Stimulated activated naive CD8-positive, alpha-beta T cell treated with anti-CD3 and anti-CD28 coated beads, Interleukin-15, Interleukin-2, amounts not matched to agents 100 ng/mL and 50 ng/mL, for 24 hours (primary cell): ENCODE data around the gene CACNA1C.

ENCODE experiments used
- H3K27ac Mint-ChIP-seq: one replicate; pipeline ENCODE4 v1.8.0; 2021; ENCODE audit warnings: mild to moderate bottlenecking, mixed read lengths
- H3K27me3 Mint-ChIP-seq: one replicate; pipeline ENCODE4 v1.8.0; 2021; ENCODE audit warnings: mixed read lengths
- H3K36me3 Mint-ChIP-seq: one replicate; pipeline ENCODE4 v1.8.0; 2021; ENCODE audit warnings: low read depth, mixed read lengths
- H3K4me1 Mint-ChIP-seq: one replicate; pipeline ENCODE4 v1.8.0; 2021; ENCODE audit warnings: low read depth, mixed read lengths
- H3K4me3 Mint-ChIP-seq: one replicate; pipeline ENCODE4 v1.8.0; 2021; ENCODE audit warnings: mild to moderate bottlenecking, mixed read lengths
- H3K9me3 Mint-ChIP-seq: one replicate; pipeline ENCODE4 v1.8.0; 2021; ENCODE audit warnings: mixed read lengths

CACNA1C gene

GRCh38 chr12:2547273-2548044 is 494.7 kb downstream of the CACNA1C start:
- Mint-ChIP-seq H3K4me1 (no peaks in the 10 kb centered on the region), H3K4me3 (no peak overlapping the region), H3K27ac (no peak overlapping the region), H3K27me3 (peaks cover 12% of the 10 kb centered on the region), H3K9me3 (no peaks in the 10 kb centered on the region), H3K36me3 (no peaks in the 10 kb centered on the region)

DNA sequence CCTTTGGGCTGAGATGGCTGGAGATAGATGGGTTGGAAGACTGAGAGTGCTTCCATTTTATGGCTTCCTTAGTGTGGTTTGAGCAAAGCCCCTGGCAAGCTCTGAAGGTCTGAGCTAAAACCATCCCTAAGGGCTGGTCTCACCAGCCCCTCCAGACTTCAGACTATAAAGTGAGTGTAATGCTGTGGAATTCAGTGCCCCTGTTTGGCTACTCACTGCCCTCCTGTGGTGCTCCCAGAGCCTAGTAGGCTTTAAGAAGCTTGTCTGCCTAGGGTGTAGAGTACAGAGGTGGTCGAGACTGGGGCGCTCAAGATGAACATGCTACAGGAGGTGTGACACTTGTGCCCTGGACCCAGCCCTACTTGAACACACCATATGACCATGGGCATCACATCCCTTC is 495.3 kb downstream of the CACNA1C start:
- Mint-ChIP-seq H3K27ac (no peak overlapping the region), H3K27me3 (peaks cover 12% of the 10 kb centered on the region), H3K36me3 (no peaks in the 10 kb centered on the region)

DNA sequence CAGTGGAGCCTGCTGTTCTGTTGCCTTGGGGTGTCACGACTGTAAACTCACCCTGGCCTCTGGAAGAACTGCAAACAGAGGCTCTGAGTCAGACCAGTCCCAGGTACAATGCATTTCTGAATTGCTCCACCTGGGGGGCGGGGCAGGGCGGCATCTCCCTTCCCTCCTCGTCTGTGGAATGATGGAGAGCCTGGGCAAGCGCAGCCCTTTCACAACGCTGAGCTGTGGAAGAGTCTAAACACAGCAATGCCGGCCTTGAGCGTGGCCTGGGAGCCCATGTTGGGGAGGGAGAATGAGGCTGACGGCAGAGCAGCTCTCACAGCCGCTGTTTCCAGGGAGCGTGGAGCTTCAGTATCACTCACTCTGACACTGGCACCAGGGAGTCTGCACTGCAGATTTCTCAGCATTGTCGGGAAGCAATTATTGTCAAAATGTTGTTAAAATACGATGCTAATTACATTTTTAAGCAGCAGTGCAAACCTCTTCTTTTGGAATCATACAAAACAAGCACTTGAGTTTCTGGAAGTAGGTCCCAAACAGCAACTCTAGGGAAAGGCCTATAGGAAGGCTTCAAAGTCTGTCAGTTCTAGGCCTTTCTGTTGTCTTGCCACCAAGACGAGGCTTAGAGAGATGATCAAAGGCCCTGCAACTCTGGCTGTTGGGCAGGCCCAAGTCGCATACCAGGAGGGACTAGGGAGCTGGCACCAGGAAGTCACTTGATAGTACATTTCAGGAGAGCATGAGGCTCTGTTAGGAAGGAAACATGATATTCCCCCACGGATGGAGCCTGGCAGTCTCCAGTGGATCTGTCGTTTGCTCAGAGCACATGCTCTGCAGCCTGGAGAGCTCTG is 498.0 kb downstream of the CACNA1C start:
- Mint-ChIP-seq H3K27me3 (peaks cover 3% of the 10 kb centered on the region), H3K36me3 (no peaks in the 10 kb centered on the region), H3K9me3 (no peaks in the 10 kb centered on the region), H3K4me1 (no peaks in the 10 kb centered on the region), H3K27ac (no peak overlapping the region), H3K4me3 (no peak overlapping the region)

More for the DNA sequence above, 495.3 kb downstream of the CACNA1C start:
- Mint-ChIP-seq H3K4me1 (no peaks in the 10 kb centered on the region), H3K9me3 (no peaks in the 10 kb centered on the region), H3K4me3 (no peak overlapping the region)

DNA sequence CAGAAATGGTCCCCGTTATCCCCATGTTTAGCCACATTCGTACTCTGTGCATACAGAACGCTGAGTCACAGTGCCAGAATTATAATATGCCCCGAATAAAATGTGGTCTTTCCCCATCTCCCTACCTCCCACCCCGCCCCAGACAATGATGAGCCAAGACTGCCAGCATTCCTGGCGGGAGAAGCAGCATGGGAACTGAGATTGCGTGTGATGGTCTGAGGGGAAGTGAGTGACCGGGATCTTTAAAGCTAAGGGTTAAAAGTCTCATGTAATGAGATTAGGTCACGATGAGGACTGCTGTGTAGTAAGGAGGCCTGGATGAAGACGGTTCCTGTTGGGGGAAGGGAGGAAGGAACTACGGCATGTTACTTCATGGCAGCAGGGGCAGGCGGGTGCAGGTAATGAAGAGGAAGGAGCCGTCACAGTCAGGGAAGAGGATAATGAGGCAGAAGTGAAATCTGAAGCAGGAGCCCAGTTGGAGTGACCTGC is 498.7 kb downstream of the CACNA1C start:
- H3K9me3 Mint-ChIP-seq, result no peaks in the 10 kb centered on the region
- H3K4me3 Mint-ChIP-seq, result no peak overlapping the region
- peaks cover 3% of the 10 kb centered on the region for H3K27me3 Mint-ChIP-seq
- H3K27ac Mint-ChIP-seq, result no peak overlapping the region
- no peaks in the 10 kb centered on the region for H3K4me1 Mint-ChIP-seq
- no peaks in the 10 kb centered on the region for H3K36me3 Mint-ChIP-seq

- Mint-ChIP-seq H3K36me3 (no peaks in the 10 kb centered on the region), H3K27ac (no peak overlapping the region), H3K4me1 (no peaks in the 10 kb centered on the region), H3K27me3 (peaks cover 3% of the 10 kb centered on the region), H3K9me3 (no peaks in the 10 kb centered on the region), H3K4me3 (no peak overlapping the region)
Observed at GRCh38 chr12:2552000-2552756, 499.4 kb downstream of the CACNA1C start.

- no peak overlapping the region for H3K4me3 Mint-ChIP-seq
- no peaks in the 10 kb centered on the region for H3K36me3 Mint-ChIP-seq
- H3K27me3 Mint-ChIP-seq, result peaks cover 7% of the 10 kb centered on the region
- no peaks in the 10 kb centered on the region for H3K4me1 Mint-ChIP-seq
- no peak overlapping the region for H3K27ac Mint-ChIP-seq
- no peaks in the 10 kb centered on the region for H3K9me3 Mint-ChIP-seq
Observed at GRCh38 chr12:2553388-2554126, 500.8 kb downstream of the CACNA1C start.

GRCh38 chr12:2555487-2556082 is 502.8 kb downstream of the CACNA1C start:
- no peaks in the 10 kb centered on the region for H3K4me1 Mint-ChIP-seq
- peaks cover 4% of the 10 kb centered on the region for H3K27me3 Mint-ChIP-seq
- H3K4me3 Mint-ChIP-seq, result no peak overlapping the region
- H3K27ac Mint-ChIP-seq, result no peak overlapping the region
- no peaks in the 10 kb centered on the region for H3K9me3 Mint-ChIP-seq
- H3K36me3 Mint-ChIP-seq, result no peaks in the 10 kb centered on the region

GRCh38 chr12:2557597-2557996 is 504.8 kb downstream of the CACNA1C start:
- Mint-ChIP-seq H3K9me3 (no peaks in the 10 kb centered on the region), H3K4me3 (no peak overlapping the region), H3K4me1 (no peaks in the 10 kb centered on the region), H3K27me3 (peaks cover 4% of the 10 kb centered on the region), H3K27ac (no peak overlapping the region), H3K36me3 (no peaks in the 10 kb centered on the region)

GRCh38 chr12:2559931-2560330 is 507.1 kb downstream of the CACNA1C start:
- Mint-ChIP-seq H3K27me3 (peaks cover 4% of the 10 kb centered on the region), H3K36me3 (no peaks in the 10 kb centered on the region), H3K4me3 (no peak overlapping the region), H3K4me1 (no peaks in the 10 kb centered on the region), H3K9me3 (no peaks in the 10 kb centered on the region), H3K27ac (no peak overlapping the region)

- H3K36me3 Mint-ChIP-seq, result no peaks in the 10 kb centered on the region
- no peaks in the 10 kb centered on the region for H3K4me1 Mint-ChIP-seq
- H3K9me3 Mint-ChIP-seq, result no peaks in the 10 kb centered on the region
- no peak overlapping the region for H3K27ac Mint-ChIP-seq
- no peak overlapping the region for H3K4me3 Mint-ChIP-seq
- H3K27me3 Mint-ChIP-seq, result peaks cover 4% of the 10 kb centered on the region
Observed at GRCh38 chr12:2560356-2560755, 507.6 kb downstream of the CACNA1C start.

- Mint-ChIP-seq H3K4me1 (no peaks in the 10 kb centered on the region), H3K27ac (no peak overlapping the region), H3K4me3 (no peak overlapping the region), H3K27me3 (peaks cover 4% of the 10 kb centered on the region), H3K36me3 (no peaks in the 10 kb centered on the region), H3K9me3 (no peaks in the 10 kb centered on the region)
Observed at GRCh38 chr12:2561367-2561766, 508.6 kb downstream of the CACNA1C start.

DNA sequence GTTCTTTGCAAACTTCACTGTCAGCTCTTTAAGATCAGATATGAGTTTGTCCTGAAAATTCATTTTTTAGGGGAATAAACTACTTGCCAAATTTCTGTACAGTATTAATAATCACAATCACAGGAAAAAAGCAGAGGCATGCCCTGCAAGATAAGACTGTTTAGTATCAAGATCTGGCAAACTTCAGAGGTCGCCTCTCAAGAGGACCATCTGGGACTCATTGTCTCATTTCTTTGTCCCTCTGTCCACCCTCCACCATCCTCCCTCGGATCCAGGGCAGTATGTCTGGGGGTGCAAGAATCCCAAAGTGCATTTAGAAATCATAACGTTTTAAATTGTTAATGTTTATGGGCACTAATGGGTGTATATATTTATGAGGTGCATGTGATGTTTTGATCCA is 509.6 kb downstream of the CACNA1C start:
- Mint-ChIP-seq H3K27ac (no peak overlapping the region), H3K4me3 (no peak overlapping the region), H3K27me3 (peaks cover 2% of the 10 kb centered on the region), H3K9me3 (no peaks in the 10 kb centered on the region), H3K36me3 (no peaks in the 10 kb centered on the region), H3K4me1 (no peaks in the 10 kb centered on the region)

GRCh38 chr12:2563709-2564108 is 510.9 kb downstream of the CACNA1C start:
- no peak overlapping the region for H3K27ac Mint-ChIP-seq
- H3K36me3 Mint-ChIP-seq, result no peaks in the 10 kb centered on the region
- H3K27me3 Mint-ChIP-seq, result no peaks in the 10 kb centered on the region

GRCh38 chr12:2566161-2566560 is 513.4 kb downstream of the CACNA1C start:
- Mint-ChIP-seq H3K4me1 (no peaks in the 10 kb centered on the region), H3K27me3 (no peaks in the 10 kb centered on the region), H3K36me3 (no peaks in the 10 kb centered on the region), H3K4me3 (no peak overlapping the region), H3K9me3 (no peaks in the 10 kb centered on the region), H3K27ac (no peak overlapping the region)

More at GRCh38 chr12:2563709-2564108, 510.9 kb downstream of the CACNA1C start:
- no peaks in the 10 kb centered on the region for H3K4me1 Mint-ChIP-seq
- no peak overlapping the region for H3K4me3 Mint-ChIP-seq
- H3K9me3 Mint-ChIP-seq, result no peaks in the 10 kb centered on the region
